Psoas muscle (tissue), 8 donors: ENCODE measurements around the gene ADAMTS2. TPM values are rescaled to one million over a fixed set of nuclear protein-coding genes. Genes with fewer than 3 reads are reported as not detected.

Source experiments
- ATAC-seq, 4 donors: fragments of 200-7000 bp; cut with Tn5 transposase; one replicate each; pipeline ENCODE4 v1.9.1; 2020; ENCODE audit warnings: moderate library complexity in 3 of 4, mild to moderate bottlenecking in 2 of 4
- DNase-seq, 2 donors: peaks; one replicate each; pipeline ENCODE4 v3.0.0-alpha.2; 2020
- H3K27ac ChIP-seq: fragments of 200-600 bp; one replicate; pipeline ENCODE4 v1.8.0; 2022
- H3K27me3 ChIP-seq, 3 donors: fragments of 200-600 bp in 1 of 3; one replicate each; pipeline versions ENCODE4 v1.6.1 to v1.8.0; 2013 to 2022; ENCODE audit warnings: low read length in 2 of 3, mild to moderate bottlenecking in 2 of 3, moderate library complexity in 1 of 3; ENCODE audit not compliant: insufficient read depth in 3 of 3
- H3K36me3 ChIP-seq, 2 donors: fragments of 200-600 bp in 1 of 2; one replicate each; pipeline versions ENCODE4 v1.6.1 to v1.8.0; 2013 to 2022; ENCODE audit warnings: low read depth in 1 of 2, mild to moderate bottlenecking in 1 of 2, moderate library complexity in 1 of 2; ENCODE audit not compliant: insufficient read depth in 1 of 2
- H3K4me1 ChIP-seq: fragments of 200-600 bp; one replicate; pipeline ENCODE4 v1.8.0; 2022
- H3K4me3 ChIP-seq: fragments of 200-600 bp; one replicate; pipeline ENCODE4 v1.8.0; 2022; ENCODE audit warnings: mild to moderate bottlenecking
- H3K9me3 ChIP-seq: fragments of 200-600 bp; one replicate; pipeline ENCODE4 v1.8.0; 2022
- WGBS, 3 donors: extraction: QIAGEN DNeasy Blood & Tissue Kit; methylation state at CpG; one replicate each; pipeline versions ENCODE4 v1.1.6 to v1.1.7; 2013; 5-methylcytosine and 5-hydroxymethylcytosine counted together
- intact Hi-C, 2 donors: fragments of 100-400 bp; cut with DNase I; formaldehyde crosslinking; loops; one replicate each; pipeline versions ENCODE4 v1.11.0 to v1.14.2; 2022
- polyA plus RNA-seq, 3 donors: library from polyadenylated mRNA; stranded (reverse); fragments of 200-250 nt; gene quantifications; one replicate each; pipeline ENCODE4 v1.2.3, GENCODE V29; 2013
- total RNA-seq, 4 donors: library from RNA; stranded (reverse); fragmentation: NEBNext Ultra II Directional in 2 of 4; extraction: Animal tissue kit (Norgen Biotek cat#: 25700) in 2 of 4; gene quantifications; one replicate each; pipeline versions ENCODE4 v1.2.1 to v1.2.4, GENCODE V29; 2021 to 2023
- TF ChIP-seq, protein P1 (sequence below): fragments of 200-600 bp; IDR thresholded peaks from one replicate; pipeline ENCODE4 v1.8.0; 2022; ENCODE audit warnings: antibody characterized with exemption
- donor health status: healthy with polysubstance abuse.
- donor health status: DM: no; HTN: no; CAD: no; lungs with moderate emphysema.
- donor health status: Bipolar disorder and iron deficiency.
- donor health status: healthy.
- donor health status: DM: yes; HTN: yes; CAD: no.
- donor health status: DM: no; HTN: no; CAD: no.
- donor health status: DM: no; HTN: no; CAD: no.
- donor health status: DM: yes; HTN: yes; CAD: no.

The ADAMTS2 gene
- total and polyA plus RNA-seq, 7 donors: 0.83 to 3.7 (median 2.0) TPM

DNA sequence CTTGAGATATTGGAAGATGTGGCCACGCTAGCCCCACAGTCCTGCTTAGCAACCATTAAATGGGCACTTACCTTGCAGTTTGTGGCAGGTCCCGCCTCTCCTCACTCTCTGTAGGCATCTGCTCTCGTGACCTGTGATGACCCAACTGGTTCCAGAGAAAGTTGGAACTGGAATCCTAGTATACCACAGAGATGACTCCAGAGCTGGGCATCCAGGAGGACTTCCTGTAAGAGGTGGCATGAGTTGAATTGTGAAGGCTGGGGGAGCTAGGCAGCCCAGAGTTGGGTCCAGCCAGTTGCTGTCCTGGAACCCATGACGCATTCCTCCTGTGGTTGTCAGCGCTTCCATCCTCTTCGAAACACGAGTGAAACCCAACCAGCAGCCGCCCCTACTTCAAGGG is 1.6 kb upstream of the ADAMTS2 start:
- TF ChIP-seq, protein P1, sequence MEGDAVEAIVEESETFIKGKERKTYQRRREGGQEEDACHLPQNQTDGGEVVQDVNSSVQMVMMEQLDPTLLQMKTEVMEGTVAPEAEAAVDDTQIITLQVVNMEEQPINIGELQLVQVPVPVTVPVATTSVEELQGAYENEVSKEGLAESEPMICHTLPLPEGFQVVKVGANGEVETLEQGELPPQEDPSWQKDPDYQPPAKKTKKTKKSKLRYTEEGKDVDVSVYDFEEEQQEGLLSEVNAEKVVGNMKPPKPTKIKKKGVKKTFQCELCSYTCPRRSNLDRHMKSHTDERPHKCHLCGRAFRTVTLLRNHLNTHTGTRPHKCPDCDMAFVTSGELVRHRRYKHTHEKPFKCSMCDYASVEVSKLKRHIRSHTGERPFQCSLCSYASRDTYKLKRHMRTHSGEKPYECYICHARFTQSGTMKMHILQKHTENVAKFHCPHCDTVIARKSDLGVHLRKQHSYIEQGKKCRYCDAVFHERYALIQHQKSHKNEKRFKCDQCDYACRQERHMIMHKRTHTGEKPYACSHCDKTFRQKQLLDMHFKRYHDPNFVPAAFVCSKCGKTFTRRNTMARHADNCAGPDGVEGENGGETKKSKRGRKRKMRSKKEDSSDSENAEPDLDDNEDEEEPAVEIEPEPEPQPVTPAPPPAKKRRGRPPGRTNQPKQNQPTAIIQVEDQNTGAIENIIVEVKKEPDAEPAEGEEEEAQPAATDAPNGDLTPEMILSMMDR: no peak
- Histone ChIP-seq H3K4me3 (no peak overlapping the region), H3K36me3 (no peaks in the 10 kb centered on the region), H3K27me3 (peaks cover 0 to 46% (median 5%) of the 10 kb centered on the region in 3 donors), H3K4me1 (peaks cover 6% of the 10 kb centered on the region), H3K9me3 (no peaks in the 10 kb centered on the region), H3K27ac (no peak overlapping the region)
- no peak for ATAC-seq
- intact Hi-C loops: loop anchor here (5.0 to 10.0 kb wide), 2 partner anchors 148 to 180 kb away; no protein-coding TSS in a partner anchor
- WGBS, 3 donors: 92 to 95% (median 93%) methylated on average over 8 of the region's 8 CpGs
- no peak for DNase-seq

DNA sequence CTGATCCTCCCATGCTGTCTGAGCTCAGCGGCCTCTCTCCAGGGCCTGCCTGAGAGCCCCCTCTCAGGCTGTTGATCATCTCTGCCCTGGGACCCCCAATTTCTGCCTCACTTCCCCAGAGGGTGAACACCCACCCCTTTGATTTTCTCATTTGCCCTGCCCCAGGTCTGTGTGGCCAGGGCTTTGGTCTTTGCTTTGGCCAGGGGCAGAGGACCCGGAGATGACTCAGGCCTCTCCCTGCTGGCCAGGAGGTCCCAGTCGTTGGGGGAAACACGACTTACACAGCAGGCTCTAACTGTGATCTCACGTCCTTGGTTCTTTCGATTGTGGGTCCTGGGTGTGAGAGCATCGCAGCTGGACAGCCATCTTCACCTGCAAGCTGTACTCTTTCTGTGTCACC is 1.1 kb upstream of the ADAMTS2 start:
- TF ChIP-seq, protein P1: no peak
- Histone ChIP-seq H3K27me3 (peaks cover 0 to 46% (median 5%) of the 10 kb centered on the region in 3 donors), H3K9me3 (no peaks in the 10 kb centered on the region), H3K4me1 (peaks cover 6% of the 10 kb centered on the region), H3K27ac (no peak overlapping the region), H3K4me3 (no peak overlapping the region), H3K36me3 (no peaks in the 10 kb centered on the region)
- DNase-seq (no peak), ATAC-seq (no peak)
- WGBS, 3 donors: 64 to 77% (median 72%) methylated on average over 7 of the region's 7 CpGs
- intact Hi-C loops: loop anchor here (5.0 to 10.0 kb wide), 2 partner anchors 148 to 179 kb away; no protein-coding TSS in a partner anchor

DNA sequence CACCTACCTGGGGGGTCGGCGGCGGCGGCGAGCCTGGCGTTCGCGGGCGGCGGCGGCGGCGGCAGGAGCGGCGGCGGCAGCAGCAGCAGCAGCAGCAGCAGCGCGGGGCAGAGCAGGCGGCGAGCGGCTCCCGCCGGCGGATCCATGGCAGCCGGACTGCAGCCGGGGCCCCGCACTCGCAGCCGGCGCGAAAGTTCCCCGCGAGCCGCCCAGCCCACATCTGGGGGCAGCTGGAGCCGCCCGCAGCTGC is 153 bp downstream of the ADAMTS2 start:
- Histone ChIP-seq H3K36me3 (no peaks in the 10 kb centered on the region), H3K4me3 (peak overlapping the region; percentile 73), H3K9me3 (no peaks in the 10 kb centered on the region), H3K4me1 (peaks cover 6% of the 10 kb centered on the region), H3K27me3 (peaks cover 0 to 46% (median 5%) of the 10 kb centered on the region in 3 donors), H3K27ac (no peak overlapping the region)
- WGBS, 3 donors: 1 to 5% (median 2%) methylated on average over 4 to 36 of the region's 36 CpGs
- peak in 3 of 4 donors; percentile 20 to 40 (median 27) for ATAC-seq
- intact Hi-C loops: loop anchor here (5.0 to 10.0 kb wide), 2 partner anchors 150 to 178 kb away; no protein-coding TSS in a partner anchor
- TF ChIP-seq, protein P1: no peak
- no peak for DNase-seq

DNA sequence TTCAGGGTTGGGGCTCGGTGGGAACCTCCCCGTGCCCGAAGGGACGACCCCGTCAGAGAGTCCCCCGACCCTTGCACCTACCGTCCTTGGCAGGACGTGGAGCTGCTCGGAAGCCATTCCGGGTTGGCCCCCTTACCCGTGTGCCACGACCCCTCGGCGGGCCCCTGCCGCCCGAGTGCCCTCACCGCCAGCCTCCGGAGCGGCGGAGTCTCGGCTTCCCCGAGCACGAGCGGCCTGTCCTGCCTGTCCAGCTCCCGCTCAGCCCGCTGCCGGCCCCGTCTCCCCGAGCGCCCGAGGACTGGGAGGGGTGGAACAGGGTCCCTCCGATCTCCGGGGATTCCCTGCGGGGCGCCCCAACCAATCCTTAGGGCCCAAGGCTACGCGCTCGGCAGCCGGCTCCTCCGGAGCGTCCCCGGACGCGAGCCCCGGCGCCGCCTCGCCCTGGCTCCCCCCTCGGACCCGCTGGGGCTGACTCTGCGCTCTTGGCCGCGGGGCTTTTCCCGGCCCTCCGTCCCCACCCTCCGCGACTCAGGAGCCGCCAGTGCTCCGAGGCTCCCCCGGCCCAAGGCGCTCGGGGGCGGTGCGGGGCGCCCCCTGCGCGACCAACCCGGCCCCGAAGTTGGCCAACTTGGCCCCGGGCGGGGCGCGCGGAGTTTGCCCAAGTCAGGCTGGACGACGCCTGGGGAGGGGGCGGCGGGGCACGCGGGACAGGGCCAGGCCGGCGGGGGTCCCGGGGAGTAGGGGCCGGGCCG is 654 bp downstream of the ADAMTS2 start:
- no peaks in the 10 kb centered on the region for H3K9me3 ChIP-seq

More for the DNA sequence above, 654 bp downstream of the ADAMTS2 start:
- DNase-seq: peak in 1 of 2 donors; percentile 31
- peak overlapping the region; percentile 73 for H3K4me3 ChIP-seq
- H3K4me1 ChIP-seq: peaks cover 6% of the 10 kb centered on the region
- peak; percentile 35 to 48 (median 46) for ATAC-seq
- TF ChIP-seq, protein P1: no peak
- intact Hi-C loops: loop anchor here (5.0 to 10.0 kb wide), 2 partner anchors 150 to 177 kb away; no protein-coding TSS in a partner anchor
- peaks cover 0 to 46% (median 5%) of the 10 kb centered on the region in 3 donors for H3K27me3 ChIP-seq
- no peaks in the 10 kb centered on the region for H3K36me3 ChIP-seq
- 1% methylated on average over 36 to 85 of the region's 85 CpGs for WGBS, 3 donors
- H3K27ac ChIP-seq: no peak overlapping the region
